GM19035 (cell line): ENCODE results near the gene ITGA3.
"Not testable (repeated sequence)": the region's sequence is repeated elsewhere in the genome, so short reads cannot be mapped to it uniquely, and the experiment has no call there.

Experiments
- ATAC-seq: cut with Tn5 transposase; IDR thresholded peaks from one replicate; pipeline ENCODE4 v1.9.1; 2021; ENCODE audit not compliant: unreplicated experiment

ITGA3 gene

GRCh38 chr17:50051082-50051576, 4.8 kb upstream of the ITGA3 start:
- no peak for ATAC-seq

GRCh38 chr17:50051606-50052005, 4.3 kb upstream of the ITGA3 start:
- ATAC-seq, result no peak

DNA sequence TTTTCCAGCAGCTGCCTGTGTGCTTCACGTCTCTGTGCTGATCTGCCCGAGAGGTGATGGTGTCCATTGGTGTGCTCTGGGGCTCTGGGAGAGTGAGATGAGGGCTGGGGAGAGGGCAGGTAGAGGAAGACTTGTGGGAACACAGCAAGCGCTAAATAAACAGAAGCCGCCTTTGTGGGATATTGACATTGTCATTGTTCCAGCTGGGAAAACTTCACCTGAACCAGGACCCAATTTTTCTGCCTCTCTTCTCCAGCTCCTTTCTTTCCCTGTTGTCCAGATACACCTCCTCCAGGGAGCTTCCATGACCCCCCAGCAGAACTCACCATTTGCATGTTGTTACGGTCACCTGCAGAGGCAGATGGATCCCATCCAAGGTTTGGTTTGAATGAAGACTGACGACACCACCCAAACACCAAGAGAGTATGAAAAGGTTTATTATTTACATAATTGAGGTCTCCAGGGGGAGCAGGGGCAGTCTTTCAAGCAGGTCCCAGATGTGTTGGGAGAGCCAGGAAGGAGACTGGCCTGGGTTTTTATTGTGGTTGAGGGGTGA, 3.6 kb upstream of the ITGA3 start:
- ATAC-seq, result no peak

DNA sequence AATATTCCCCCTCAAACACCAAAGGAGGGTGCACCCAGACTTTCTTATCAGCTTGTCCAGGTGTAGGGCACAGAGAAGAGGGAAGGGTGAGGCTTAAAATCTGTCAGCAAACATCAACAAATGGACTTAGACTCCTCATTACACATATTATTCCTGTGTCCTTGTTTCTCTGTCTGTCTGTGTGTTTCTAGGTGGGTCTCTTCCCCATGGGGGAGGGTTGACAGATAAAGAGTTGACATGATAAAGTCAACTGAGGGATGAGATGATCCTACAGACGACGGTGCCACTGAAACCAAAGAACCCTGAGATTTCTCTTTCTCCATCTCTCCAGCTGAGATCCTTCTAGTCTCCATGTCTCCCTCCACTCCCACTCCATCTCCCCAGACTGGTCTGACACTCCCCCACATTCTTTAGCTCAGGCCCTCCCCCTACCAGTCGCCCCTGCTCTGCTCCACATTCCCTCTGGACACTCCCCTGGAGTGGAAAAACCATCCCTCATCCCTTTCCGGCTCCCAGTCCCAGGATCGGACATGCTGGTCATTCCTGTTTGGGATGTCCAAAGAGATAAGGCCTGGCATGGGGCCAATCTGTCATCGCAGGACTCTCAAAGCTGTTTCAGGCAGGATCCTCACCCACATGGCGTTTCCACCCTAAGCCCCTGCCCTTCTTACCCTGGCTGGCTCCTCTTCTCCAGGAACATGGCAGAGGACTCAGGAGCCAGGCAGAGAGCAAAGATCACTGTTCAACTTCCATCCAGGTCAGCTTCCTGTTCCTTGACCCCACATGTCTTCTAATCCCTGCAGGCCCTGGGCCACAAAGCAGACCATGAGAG, 2.9 kb upstream of the ITGA3 start:
- ATAC-seq, result no peak

GRCh38 chr17:50053654-50053960, 2.3 kb upstream of the ITGA3 start:
- ATAC-seq, result no peak

- no peak for ATAC-seq
Observed at GRCh38 chr17:50055055-50055425, 870 bp upstream of the ITGA3 start.

DNA sequence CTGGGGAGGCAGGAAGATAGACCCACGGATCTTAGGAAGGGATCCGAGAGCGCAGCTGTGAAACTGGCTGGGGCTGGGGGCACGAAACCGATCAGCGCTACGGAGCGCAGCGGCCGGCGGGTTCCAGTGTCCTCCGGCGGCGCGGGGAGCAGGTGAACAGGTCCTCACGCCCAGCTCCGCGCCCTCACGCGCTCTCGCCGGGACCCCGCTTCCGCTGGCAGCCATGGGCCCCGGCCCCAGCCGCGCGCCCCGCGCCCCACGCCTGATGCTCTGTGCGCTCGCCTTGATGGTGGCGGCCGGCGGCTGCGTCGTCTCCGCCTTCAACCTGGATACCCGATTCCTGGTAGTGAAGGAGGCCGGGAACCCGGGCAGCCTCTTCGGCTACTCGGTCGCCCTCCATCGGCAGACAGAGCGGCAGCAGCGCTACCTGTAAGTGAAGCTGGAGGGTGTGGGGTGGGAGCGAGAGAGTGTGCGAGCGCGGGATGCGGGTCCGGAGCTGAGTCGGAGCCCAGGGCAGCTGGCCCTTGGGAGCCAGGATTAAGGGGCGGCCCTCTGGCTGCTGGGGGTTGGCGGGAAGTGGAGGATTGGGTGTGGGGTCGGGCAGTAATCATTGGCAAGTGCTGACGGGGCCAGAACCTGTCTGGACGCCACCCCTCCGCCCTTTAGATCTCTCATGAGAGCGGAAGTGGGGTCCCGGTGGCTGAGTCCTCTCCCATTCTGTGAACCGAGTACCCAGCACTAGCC, 479 bp downstream of the ITGA3 start:
- no peak for ATAC-seq

DNA sequence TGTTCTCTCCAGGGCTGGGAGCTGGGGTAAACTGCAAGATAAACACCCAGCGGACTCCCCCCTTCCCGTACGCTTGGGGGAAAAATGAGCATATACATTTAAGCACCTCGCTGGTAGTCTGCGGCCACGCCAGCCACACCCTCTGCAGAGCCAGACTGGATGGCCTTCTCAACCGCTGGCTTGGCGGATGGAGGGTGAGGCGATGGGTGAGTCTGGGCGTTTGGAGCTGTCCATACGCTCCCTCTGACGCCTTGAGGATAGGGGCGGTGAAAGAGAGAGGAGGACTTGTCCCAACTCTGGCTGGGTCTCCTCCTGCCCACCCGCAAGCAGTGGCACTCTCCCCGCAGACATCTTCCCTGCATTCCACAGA, 1.0 kb downstream of the ITGA3 start:
- no peak for ATAC-seq

DNA sequence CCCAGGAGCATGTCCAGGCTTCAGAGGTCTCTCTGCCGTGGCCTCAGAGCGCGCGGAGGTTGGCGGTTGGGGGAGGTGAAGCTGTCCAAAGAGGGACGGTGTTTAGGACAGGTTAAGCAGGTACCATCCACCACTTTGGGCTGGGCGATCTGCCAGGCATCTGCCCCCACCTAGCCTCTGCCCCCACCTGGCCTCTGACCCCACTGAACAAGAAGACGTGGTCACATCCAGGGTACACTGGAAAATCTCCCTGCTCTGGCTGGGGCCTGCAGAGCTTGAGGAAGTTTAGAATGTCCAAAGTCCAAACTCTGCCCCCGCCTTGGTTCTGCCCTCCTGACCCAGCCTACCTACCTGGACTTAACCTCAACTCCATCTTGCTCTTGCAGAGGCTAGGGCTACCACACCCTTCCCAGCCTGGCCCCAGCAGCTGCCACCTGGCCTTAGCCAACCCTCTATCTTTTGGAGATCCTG, 1.6 kb downstream of the ITGA3 start:
- no peak for ATAC-seq

GRCh38 chr17:50058296-50058953, 2.5 kb downstream of the ITGA3 start:
- ATAC-seq, result no peak

DNA sequence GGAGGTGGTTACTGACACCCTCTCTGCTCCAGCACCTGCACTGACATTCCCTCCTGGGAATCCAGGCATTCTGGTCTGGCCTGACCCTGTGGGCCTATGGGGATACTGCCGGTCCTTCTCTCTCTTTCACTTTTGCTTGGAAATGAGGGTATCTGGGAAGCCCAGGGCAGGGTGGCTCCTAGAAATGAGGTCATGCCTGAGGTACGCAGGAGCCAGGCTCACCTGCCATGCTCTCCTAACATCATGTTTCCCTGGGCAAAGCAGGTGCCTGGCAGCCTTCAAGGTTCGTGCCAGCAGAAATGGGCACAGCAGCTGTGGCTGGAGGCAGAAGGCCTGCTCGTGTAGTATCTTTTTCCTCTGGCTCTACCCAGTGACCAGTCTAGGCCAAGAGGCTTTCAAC, 3.3 kb downstream of the ITGA3 start:
- no peak for ATAC-seq

- ATAC-seq, result no peak
Observed at GRCh38 chr17:50059759-50060273, 3.9 kb downstream of the ITGA3 start.

- ATAC-seq, result no peak
Observed at GRCh38 chr17:50060951-50061712, 5.2 kb downstream of the ITGA3 start.

- not testable (repeated sequence) for ATAC-seq
Observed at GRCh38 chr17:50061713-50062045, 5.8 kb downstream of the ITGA3 start.

DNA sequence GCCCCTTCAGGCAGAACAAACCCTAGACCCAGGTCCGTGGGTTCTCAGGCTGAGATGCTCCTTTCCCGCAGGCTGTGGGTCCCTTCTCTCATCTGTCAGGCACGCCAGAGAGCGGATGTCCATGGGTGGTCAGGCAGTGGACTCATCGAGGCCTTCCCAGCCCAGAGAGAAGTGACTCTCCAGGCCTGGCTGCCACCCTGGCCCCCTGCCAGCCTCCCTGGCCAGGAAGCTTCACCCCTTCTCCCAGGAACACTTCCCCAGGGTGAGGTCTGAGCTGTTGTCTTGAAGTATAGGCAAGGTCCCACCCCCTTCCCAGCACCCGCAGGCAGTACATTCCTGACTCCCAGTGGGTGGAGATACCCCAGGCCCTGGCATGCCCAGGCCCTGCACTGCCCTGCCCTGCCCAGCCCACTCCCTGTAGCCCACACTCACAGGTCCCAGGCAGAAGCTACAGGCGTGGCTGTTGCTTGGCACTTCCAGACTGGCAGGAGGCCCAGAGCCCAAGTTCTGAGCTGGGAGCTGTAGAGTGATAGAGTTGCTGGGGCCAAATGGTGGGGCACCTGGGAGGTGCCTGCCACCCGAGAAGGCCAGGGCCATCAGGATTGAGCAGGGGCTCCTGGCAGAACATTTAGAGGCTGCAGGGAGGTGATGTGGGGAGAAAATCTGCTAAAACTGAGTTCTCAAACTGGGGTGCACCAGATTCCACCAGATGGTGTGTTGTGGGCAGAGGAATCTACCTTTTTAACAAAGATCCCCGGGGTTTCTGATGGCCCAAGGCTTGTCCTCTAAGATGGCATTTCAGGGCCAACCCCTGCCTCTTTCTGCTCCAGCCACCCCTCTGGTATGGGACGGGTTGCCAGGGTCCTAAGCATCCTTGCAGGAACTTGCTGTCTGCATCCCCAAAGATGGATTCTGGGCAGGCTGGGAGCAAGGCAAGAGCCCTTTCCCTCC, 6.7 kb downstream of the ITGA3 start:
- ATAC-seq, result no peak

- no peak for ATAC-seq
Observed at GRCh38 chr17:50063561-50064252, 7.8 kb downstream of the ITGA3 start.

- no peak for ATAC-seq
Observed at GRCh38 chr17:50064253-50065001, 8.5 kb downstream of the ITGA3 start.

DNA sequence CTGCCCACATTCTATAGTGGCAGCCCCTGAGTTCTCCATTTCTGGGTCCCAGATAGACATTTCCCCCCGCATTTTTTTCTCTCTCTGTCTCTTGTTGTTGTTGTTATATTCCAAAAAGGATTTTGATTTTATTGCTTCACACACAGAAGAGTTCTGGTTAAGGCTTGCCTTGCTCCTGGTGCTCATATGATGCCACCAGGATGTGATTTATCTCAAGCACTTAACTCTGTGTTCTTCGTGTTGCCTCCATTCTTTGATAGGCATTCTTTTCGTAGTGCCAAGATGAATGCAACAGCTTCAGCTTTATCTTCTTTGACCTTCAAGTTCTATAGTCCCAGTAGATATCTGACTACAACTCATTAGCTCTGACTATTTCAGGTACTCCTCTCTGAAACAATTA, 9.1 kb downstream of the ITGA3 start:
- ATAC-seq, result no peak
